Astrocyte (in vitro differentiated cells and primary cell): ENCODE results near the gene CHST11. TPM values are rescaled to one million over a fixed set of nuclear protein-coding genes. Genes with fewer than 3 reads are reported as not detected.

ENCODE experiments used
- DNase-seq: peaks from one replicate; pipeline ENCODE4 v3.0.0-alpha.2; 2010; ENCODE audit warnings: low read depth
- FAIRE-seq: peaks from 2 replicates; lab custom pipeline; 2011; peaks lifted over from hg19 to GRCh38; lab: Jason Lieb, UNC
- H2AFZ ChIP-seq: 2 replicates; pipeline ENCODE4 v1.6.0; 2012; ENCODE audit warnings: low read depth, low read length, inconsistent platforms
- H3K27ac ChIP-seq: 2 replicates; pipeline ENCODE4 v1.5.1; 2011; ENCODE audit warnings: low read depth, low read length, inconsistent platforms
- H3K27me3 ChIP-seq: 2 replicates; pipeline ENCODE4 v1.6.0; 2011; ENCODE audit warnings: low read length, inconsistent platforms; ENCODE audit not compliant: insufficient read depth
- H3K36me3 ChIP-seq: 2 replicates; pipeline ENCODE4 v1.5.1; 2011; ENCODE audit warnings: low read length, inconsistent platforms; ENCODE audit not compliant: insufficient read depth
- H3K4me1 ChIP-seq: 2 replicates; pipeline ENCODE4 v1.5.1; 2011; ENCODE audit warnings: low read length, inconsistent platforms; ENCODE audit not compliant: insufficient read depth
- H3K4me2 ChIP-seq: 2 replicates; pipeline ENCODE4 v1.6.0; 2012; ENCODE audit warnings: low read length, inconsistent platforms
- H3K4me3 ChIP-seq: 2 replicates; pipeline ENCODE4 v1.5.1; 2011; ENCODE audit warnings: low read depth, mild to moderate bottlenecking, low read length, inconsistent platforms; ENCODE audit not compliant: insufficient read depth
- H3K79me2 ChIP-seq: 2 replicates; pipeline ENCODE4 v1.6.0; 2012; ENCODE audit warnings: mild to moderate bottlenecking, low read length, inconsistent platforms; ENCODE audit not compliant: insufficient read depth
- H3K9ac ChIP-seq: 2 replicates; pipeline ENCODE4 v1.6.0; 2012; ENCODE audit warnings: mild to moderate bottlenecking, low read length, inconsistent platforms
- H3K9me3 ChIP-seq: 2 replicates; pipeline ENCODE4 v1.5.1; 2012; ENCODE audit warnings: low read depth, mild to moderate bottlenecking, low read length, inconsistent platforms; ENCODE audit not compliant: insufficient read depth
- H4K20me1 ChIP-seq: 2 replicates; pipeline ENCODE4 v1.6.0; 2012; ENCODE audit warnings: low read length, inconsistent platforms; ENCODE audit not compliant: insufficient read depth
- H3K27ac Mint-ChIP-seq: one replicate; pipeline ENCODE4 v1.8.0; 2021; ENCODE audit warnings: mild to moderate bottlenecking, mixed read lengths; ENCODE audit not compliant: unreplicated experiment
- H3K27me3 Mint-ChIP-seq: one replicate; pipeline ENCODE4 v1.8.0; 2021; ENCODE audit warnings: low read depth, mixed read lengths; ENCODE audit not compliant: unreplicated experiment
- H3K36me3 Mint-ChIP-seq: one replicate; pipeline ENCODE4 v1.8.0; 2021; ENCODE audit warnings: low read depth, mixed read lengths; ENCODE audit not compliant: unreplicated experiment
- H3K4me1 Mint-ChIP-seq: one replicate; pipeline ENCODE4 v1.8.0; 2021; ENCODE audit warnings: low read depth, mixed read lengths; ENCODE audit not compliant: unreplicated experiment
- H3K4me3 Mint-ChIP-seq: one replicate; pipeline ENCODE4 v1.8.0; 2021; ENCODE audit warnings: mild to moderate bottlenecking, moderate library complexity, mixed read lengths; ENCODE audit not compliant: unreplicated experiment
- H3K9me3 Mint-ChIP-seq: one replicate; pipeline ENCODE4 v1.8.0; 2021; ENCODE audit warnings: mild to moderate bottlenecking, mixed read lengths; ENCODE audit not compliant: unreplicated experiment
- EZH2 ChIP-seq: IDR thresholded peaks from 2 replicates; pipeline ENCODE4 v1.6.1; 2012; ENCODE audit warnings: mild to moderate bottlenecking, low read length, inconsistent platforms; ENCODE audit not compliant: insufficient read depth
- total RNA-seq: library from RNA; stranded (reverse); gene quantifications from 2 replicates; pipeline ENCODE4 v1.2.1, GENCODE V29; 2021
- TF ChIP-seq, protein P1 (sequence below): IDR thresholded peaks from 2 replicates; pipeline ENCODE4 v1.5.1; 2011; ENCODE audit warnings: low read depth, mild to moderate bottlenecking, inconsistent platforms, low read length, moderate library complexity; ENCODE audit not compliant: insufficient read depth

Gene CHST11
- total RNA-seq, 1 donor from 2014 or later, result 30.2 TPM

DNA sequence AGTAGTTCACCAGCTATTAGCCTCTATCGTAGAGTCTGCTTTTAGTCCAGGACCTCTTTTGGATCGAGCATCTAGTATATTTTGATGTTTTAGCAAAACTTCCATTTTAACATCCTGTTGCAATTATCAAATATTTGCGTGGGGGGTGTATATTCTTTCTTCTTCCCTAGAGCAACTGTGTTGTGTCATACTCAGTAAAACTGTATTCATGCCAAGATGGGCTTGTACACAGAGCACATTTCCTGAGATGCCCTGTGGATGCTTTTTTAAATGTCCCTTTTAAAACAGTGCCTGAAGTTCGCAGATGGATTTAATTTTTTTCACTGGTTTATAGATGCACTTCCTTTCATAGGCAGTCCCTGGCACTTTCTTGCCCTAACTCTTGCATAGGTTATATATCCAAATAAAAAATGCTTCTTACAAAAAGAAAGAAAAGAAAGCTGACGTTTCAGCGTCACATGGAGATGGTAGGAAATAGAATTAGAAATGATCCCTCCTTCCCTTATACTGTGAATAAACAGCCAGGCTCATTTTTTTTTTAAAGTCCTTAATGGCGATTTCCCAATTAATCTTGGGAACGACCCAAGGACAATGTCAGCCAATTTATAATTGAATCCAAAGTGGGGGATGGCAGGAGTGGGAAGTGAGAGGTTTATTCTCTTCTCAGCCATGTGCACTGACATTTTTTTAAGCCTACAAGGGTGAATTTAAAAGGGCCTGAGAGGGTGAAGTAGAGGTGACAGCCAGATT is 254.4 kb downstream of the CHST11 start:
- no peak for TF ChIP-seq EZH2
- TF ChIP-seq, protein P1, sequence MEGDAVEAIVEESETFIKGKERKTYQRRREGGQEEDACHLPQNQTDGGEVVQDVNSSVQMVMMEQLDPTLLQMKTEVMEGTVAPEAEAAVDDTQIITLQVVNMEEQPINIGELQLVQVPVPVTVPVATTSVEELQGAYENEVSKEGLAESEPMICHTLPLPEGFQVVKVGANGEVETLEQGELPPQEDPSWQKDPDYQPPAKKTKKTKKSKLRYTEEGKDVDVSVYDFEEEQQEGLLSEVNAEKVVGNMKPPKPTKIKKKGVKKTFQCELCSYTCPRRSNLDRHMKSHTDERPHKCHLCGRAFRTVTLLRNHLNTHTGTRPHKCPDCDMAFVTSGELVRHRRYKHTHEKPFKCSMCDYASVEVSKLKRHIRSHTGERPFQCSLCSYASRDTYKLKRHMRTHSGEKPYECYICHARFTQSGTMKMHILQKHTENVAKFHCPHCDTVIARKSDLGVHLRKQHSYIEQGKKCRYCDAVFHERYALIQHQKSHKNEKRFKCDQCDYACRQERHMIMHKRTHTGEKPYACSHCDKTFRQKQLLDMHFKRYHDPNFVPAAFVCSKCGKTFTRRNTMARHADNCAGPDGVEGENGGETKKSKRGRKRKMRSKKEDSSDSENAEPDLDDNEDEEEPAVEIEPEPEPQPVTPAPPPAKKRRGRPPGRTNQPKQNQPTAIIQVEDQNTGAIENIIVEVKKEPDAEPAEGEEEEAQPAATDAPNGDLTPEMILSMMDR, result no peak
- Histone ChIP-seq H3K27ac (no peak overlapping the region), H3K4me3 (no peak overlapping the region), H2AFZ (no peak overlapping the region), H3K27me3 (no peaks in the 10 kb centered on the region), H4K20me1 (peaks cover 68% of the 10 kb centered on the region), H3K9ac (no peak overlapping the region), H3K4me2 (peak overlapping the region; percentile 30), H3K79me2 (no peaks in the 10 kb centered on the region), H3K4me1 (peaks cover 35% of the 10 kb centered on the region), H3K9me3 (no peaks in the 10 kb centered on the region), H3K36me3 (no peaks in the 10 kb centered on the region)
- Mint-ChIP-seq H3K27ac (no peak overlapping the region), H3K27me3 (no peaks in the 10 kb centered on the region), H3K9me3 (no peaks in the 10 kb centered on the region), H3K4me3 (no peak overlapping the region), H3K36me3 (peaks cover 5% of the 10 kb centered on the region), H3K4me1 (peaks cover 19% of the 10 kb centered on the region)
- FAIRE-seq (peak; percentile 67), DNase-seq (peak; percentile 48)

DNA sequence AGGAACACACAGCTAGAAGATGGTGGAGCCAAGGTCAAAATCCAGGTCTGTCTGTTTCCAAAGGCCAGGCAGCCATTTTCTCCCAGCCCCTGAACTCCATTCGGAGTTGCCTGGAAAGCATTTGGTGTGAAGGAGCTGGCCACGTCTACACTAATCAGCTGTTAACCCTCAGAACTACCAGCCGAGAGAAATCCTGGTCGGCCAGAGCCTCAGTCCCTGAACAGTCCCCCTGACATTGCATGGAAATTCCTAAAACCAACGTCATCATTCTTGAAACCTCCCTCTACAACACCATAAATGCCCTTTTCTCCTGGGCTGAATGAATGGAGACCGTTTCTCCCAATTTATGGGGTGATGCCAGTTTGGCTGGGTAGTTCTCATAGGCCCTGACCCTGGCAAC is 255.7 kb downstream of the CHST11 start:
- Histone ChIP-seq H3K4me2 (no peak overlapping the region), H3K4me1 (peaks cover 26% of the 10 kb centered on the region), H3K27me3 (no peaks in the 10 kb centered on the region), H2AFZ (no peak overlapping the region), H3K27ac (no peak overlapping the region), H3K9ac (no peak overlapping the region), H4K20me1 (peaks cover 76% of the 10 kb centered on the region), H3K9me3 (no peaks in the 10 kb centered on the region), H3K4me3 (no peak overlapping the region), H3K79me2 (no peaks in the 10 kb centered on the region), H3K36me3 (no peaks in the 10 kb centered on the region)
- H3K27ac Mint-ChIP-seq, result peak overlapping the region; percentile 56
- H3K9me3 Mint-ChIP-seq, result no peaks in the 10 kb centered on the region
- TF ChIP-seq EZH2, result no peak
- TF ChIP-seq, protein P1, result no peak
- H3K4me3 Mint-ChIP-seq, result no peak overlapping the region
- H3K27me3 Mint-ChIP-seq, result no peaks in the 10 kb centered on the region
- FAIRE-seq (no peak), DNase-seq (peak; percentile 52)
- H3K36me3 Mint-ChIP-seq, result peaks cover 5% of the 10 kb centered on the region
- peaks cover 17% of the 10 kb centered on the region for H3K4me1 Mint-ChIP-seq

DNA sequence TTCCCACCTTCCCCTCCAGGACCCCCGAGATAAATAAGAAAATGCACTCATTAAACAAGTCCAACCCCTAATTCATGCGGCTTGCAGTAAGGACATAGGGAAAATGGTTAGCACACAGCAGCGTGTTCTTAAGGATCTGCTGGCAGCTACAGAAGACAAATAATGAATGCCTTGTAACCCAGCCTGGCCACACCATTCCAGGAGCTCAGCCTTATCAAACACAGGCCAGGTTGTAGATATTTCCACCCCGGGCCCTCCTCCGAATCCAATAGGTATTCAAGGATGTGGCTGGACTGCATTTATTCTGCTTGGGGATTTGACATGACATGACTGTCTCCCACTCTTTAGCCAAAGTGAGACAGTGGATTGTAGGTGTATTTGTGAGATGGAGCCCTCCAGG is 256.2 kb downstream of the CHST11 start:
- no peaks in the 10 kb centered on the region for H3K9me3 ChIP-seq
- peaks cover 72% of the 10 kb centered on the region for H4K20me1 ChIP-seq
- no peak for FAIRE-seq
- Mint-ChIP-seq H3K27me3 (no peaks in the 10 kb centered on the region), H3K4me3 (no peak overlapping the region), H3K36me3 (peaks cover 5% of the 10 kb centered on the region), H3K9me3 (no peaks in the 10 kb centered on the region), H3K4me1 (peaks cover 14% of the 10 kb centered on the region), H3K27ac (no peak overlapping the region)
- no peaks in the 10 kb centered on the region for H3K36me3 ChIP-seq
- H3K9ac ChIP-seq, result no peak overlapping the region
- H3K4me2 ChIP-seq, result no peak overlapping the region
- H3K27me3 ChIP-seq, result no peaks in the 10 kb centered on the region
- no peaks in the 10 kb centered on the region for H3K79me2 ChIP-seq
- H3K4me1 ChIP-seq, result peaks cover 21% of the 10 kb centered on the region
- H2AFZ ChIP-seq, result no peak overlapping the region
- H3K4me3 ChIP-seq, result no peak overlapping the region
- DNase-seq, result no peak
- no peak overlapping the region for H3K27ac ChIP-seq
- no peak for TF ChIP-seq EZH2
- TF ChIP-seq, protein P1, result no peak
